ENCODE data around the gene WBP11.

WBP11 gene

GRCh38 chr12:14814014-14814413 lies 10.7 kb upstream of the WBP11 start, which contains the start of gene SMCO3:
TSS of gene SMCO3 (minus strand) at chr12:14814182. CDS start at chr12:14806680, 7,502 bp downstream.
- no peak for DNase-seq

- no peak for DNase-seq
Measured at GRCh38 chr12:14811486-14811885, 8.2 kb upstream of the WBP11 start.

- DNase-seq, result no peak
Measured at GRCh38 chr12:14810953-14811483, 7.7 kb upstream of the WBP11 start.

GRCh38 chr12:14810167-14810952 lies 7.1 kb upstream of the WBP11 start:
- no peak for DNase-seq

GRCh38 chr12:14803830-14804160 lies 517 bp upstream of the WBP11 start:
- DNase-seq, result no peak

- DNase-seq, result no peak
Measured at GRCh38 chr12:14802721-14803010, 612 bp downstream of the WBP11 start.

- DNase-seq, result no peak
Measured at GRCh38 chr12:14802247-14802646, 1.0 kb downstream of the WBP11 start.

GRCh38 chr12:14795028-14795448 lies 8.2 kb downstream of the WBP11 start:
- DNase-seq, result no peak

- DNase-seq, result no peak
Measured at GRCh38 chr12:14785568-14785967, 17.7 kb downstream of the WBP11 start.

- DNase-seq, result no peak
Measured at GRCh38 chr12:14784471-14784870, 18.8 kb downstream of the WBP11 start.

GRCh38 chr12:14782756-14783155 lies 20.5 kb downstream of the WBP11 start:
- no peak for DNase-seq

- DNase-seq, result no peak
Measured at GRCh38 chr12:14781563-14781962, 21.7 kb downstream of the WBP11 start.

- no peak for DNase-seq
Measured at GRCh38 chr12:14780859-14781258, 22.4 kb downstream of the WBP11 start.

- no peak for DNase-seq
Measured at GRCh38 chr12:14779834-14780233, 23.4 kb downstream of the WBP11 start.

GRCh38 chr12:14777271-14777670 lies 26.0 kb downstream of the WBP11 start:
- peak; percentile 10 for DNase-seq

- DNase-seq, result no peak
Measured at GRCh38 chr12:14776236-14776961, 26.9 kb downstream of the WBP11 start.

GRCh38 chr12:14775636-14775980 lies 27.7 kb downstream of the WBP11 start:
- no peak for DNase-seq

GRCh38 chr12:14774906-14775635 lies 28.2 kb downstream of the WBP11 start:
- no peak for DNase-seq

- no peak for DNase-seq
Measured at GRCh38 chr12:14774074-14774905, 29.0 kb downstream of the WBP11 start.

GRCh38 chr12:14773685-14774073 lies 29.6 kb downstream of the WBP11 start:
- no peak for DNase-seq

GRCh38 chr12:14772946-14773345 lies 30.3 kb downstream of the WBP11 start:
- no peak for DNase-seq

- DNase-seq, result no peak
Measured at GRCh38 chr12:14771651-14772137, 31.6 kb downstream of the WBP11 start.
